Urinary bladder (tissue), 4 donors: Measurements from ENCODE around the gene PIP5K1B. TPM values are rescaled to one million over a fixed set of nuclear protein-coding genes. Genes with fewer than 3 reads are reported as not detected.

Experiments
- DNase-seq: peaks from one replicate; pipeline ENCODE4 v3.0.0-alpha.2; 2015; ENCODE audit errors: extremely low spot score
- H3K27ac ChIP-seq: one replicate; pipeline ENCODE4 v1.5.1; 2013; ENCODE audit warnings: low read depth, mild to moderate bottlenecking, moderate library complexity
- H3K36me3 ChIP-seq: one replicate; pipeline ENCODE4 v1.6.1; 2013; ENCODE audit warnings: mild to moderate bottlenecking, moderate library complexity; ENCODE audit not compliant: insufficient read depth
- H3K4me1 ChIP-seq: one replicate; pipeline ENCODE4 v1.6.1; 2013; ENCODE audit warnings: mild to moderate bottlenecking, moderate library complexity; ENCODE audit not compliant: insufficient read depth
- H3K4me3 ChIP-seq: one replicate; pipeline ENCODE4 v1.5.1; 2013; ENCODE audit warnings: low read depth, low read length
- WGBS: extraction: QIAGEN DNeasy Blood & Tissue Kit; methylation state at CpG from one replicate; pipeline ENCODE4 v1.1.7; 2013; 5-methylcytosine and 5-hydroxymethylcytosine counted together
- polyA plus RNA-seq: library from polyadenylated mRNA; stranded (reverse); fragments of 200-250 nt; gene quantifications from one replicate; pipeline ENCODE4 v1.2.3, GENCODE V29; 2013
- total RNA-seq: library from RNA; depleted of rRNA; stranded (reverse); fragments of >200 nt; gene quantifications from one replicate; pipeline ENCODE4 v1.2.3, GENCODE V29; 2014
- donor health status: healthy with polysubstance abuse.
- donor health status: healthy.

Gene PIP5K1B
- total and polyA plus RNA-seq, 2 donors: 3.1 to 6.4 TPM

GRCh38 chr9:68834931-68835520, 130.0 kb downstream of the PIP5K1B start:
- no peak overlapping the region for H3K27ac ChIP-seq
- WGBS: 66% methylated on average over 2 of the region's 2 CpGs
- no peaks in the 10 kb centered on the region for H3K36me3 ChIP-seq
- no peak overlapping the region for H3K4me3 ChIP-seq
- no peaks in the 10 kb centered on the region for H3K4me1 ChIP-seq
- no peak for DNase-seq

DNA sequence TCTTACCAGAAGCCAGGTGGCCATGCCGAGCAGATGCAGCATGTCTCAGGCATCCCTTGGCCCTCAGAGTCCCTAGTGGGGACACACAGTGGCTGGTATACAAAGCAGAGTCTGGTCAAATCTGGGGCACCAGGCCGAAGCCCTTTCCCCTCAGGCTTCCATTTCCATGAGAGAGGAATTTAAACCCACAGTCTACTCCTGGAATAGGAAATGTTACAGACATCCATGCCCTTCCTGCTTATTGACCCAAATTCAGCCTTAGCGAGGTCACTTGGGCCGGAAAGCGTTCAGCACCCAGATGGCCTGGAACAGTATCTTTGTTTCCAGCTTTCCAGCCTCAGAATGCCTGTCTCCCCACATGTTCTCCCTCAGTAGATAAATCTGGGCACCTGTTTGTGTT, 131.7 kb downstream of the PIP5K1B start:
- no peaks in the 10 kb centered on the region for H3K4me1 ChIP-seq
- no peak overlapping the region for H3K4me3 ChIP-seq
- H3K36me3 ChIP-seq: no peaks in the 10 kb centered on the region
- WGBS: 74% methylated on average over 5 of the region's 5 CpGs
- no peak for DNase-seq
- no peak overlapping the region for H3K27ac ChIP-seq

DNA sequence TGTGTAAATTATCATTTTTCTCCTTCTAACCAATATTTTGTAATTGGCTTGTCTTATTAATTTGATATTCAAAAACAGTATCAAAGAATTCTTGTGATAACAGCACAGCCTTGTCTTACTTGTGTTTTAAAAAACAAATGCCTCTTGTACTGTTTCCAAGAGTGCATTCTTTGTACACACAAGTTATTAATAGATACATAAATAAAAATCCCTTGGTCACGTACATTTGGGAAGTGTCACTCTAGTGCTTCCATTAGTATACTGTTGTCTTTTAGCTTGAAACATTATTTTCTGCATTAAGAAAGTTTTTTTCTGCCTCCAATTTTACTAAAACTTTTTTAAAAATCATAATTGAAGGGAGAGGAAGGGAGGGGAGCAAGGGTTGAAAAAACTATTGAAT, 133.2 kb downstream of the PIP5K1B start:
- Histone ChIP-seq H3K27ac (no peak overlapping the region), H3K4me1 (no peaks in the 10 kb centered on the region), H3K4me3 (no peak overlapping the region), H3K36me3 (no peaks in the 10 kb centered on the region)
- 49% methylated on average over 1 of the region's 1 CpG for WGBS
- DNase-seq: no peak

GRCh38 chr9:68841276-68842052, 136.4 kb downstream of the PIP5K1B start:
- Histone ChIP-seq H3K27ac (no peak overlapping the region), H3K36me3 (no peaks in the 10 kb centered on the region), H3K4me3 (no peak overlapping the region), H3K4me1 (no peaks in the 10 kb centered on the region)
- DNase-seq: no peak
- 64% methylated on average over 6 of the region's 6 CpGs for WGBS

DNA sequence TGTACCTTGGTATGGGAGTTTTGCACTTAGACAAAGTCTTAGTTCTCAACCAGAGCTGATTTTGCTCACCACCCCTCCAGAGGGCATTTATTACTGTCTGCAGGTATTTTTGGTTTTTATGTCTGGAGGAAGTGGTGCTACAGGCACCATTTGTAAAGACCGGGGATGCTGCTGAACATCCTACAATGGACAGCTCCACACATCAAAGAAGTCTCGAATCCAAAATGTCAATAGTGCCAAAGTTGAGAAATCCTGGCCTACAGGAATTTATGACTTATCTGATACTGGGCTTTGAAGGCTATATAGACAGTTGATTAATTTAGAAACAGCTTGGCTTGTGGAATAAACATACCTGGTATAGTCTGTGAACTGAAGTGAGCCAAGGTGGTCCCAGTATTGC, 137.5 kb downstream of the PIP5K1B start:
- WGBS: 85% methylated on average over 2 of the region's 2 CpGs
- Histone ChIP-seq H3K36me3 (no peaks in the 10 kb centered on the region), H3K27ac (no peak overlapping the region), H3K4me3 (no peak overlapping the region), H3K4me1 (no peaks in the 10 kb centered on the region)
- no peak for DNase-seq

- H3K36me3 ChIP-seq: no peaks in the 10 kb centered on the region
- H3K4me1 ChIP-seq: no peaks in the 10 kb centered on the region
- WGBS: 59% methylated on average over 3 of the region's 3 CpGs
- H3K4me3 ChIP-seq: no peak overlapping the region
- no peak for DNase-seq
- no peak overlapping the region for H3K27ac ChIP-seq
Measured at GRCh38 chr9:68843239-68843638, 138.2 kb downstream of the PIP5K1B start.

- no peak for DNase-seq
- WGBS: 86% methylated on average over 3 of the region's 3 CpGs
- no peak overlapping the region for H3K27ac ChIP-seq
- no peaks in the 10 kb centered on the region for H3K36me3 ChIP-seq
- H3K4me1 ChIP-seq: no peaks in the 10 kb centered on the region
- no peak overlapping the region for H3K4me3 ChIP-seq
Measured at GRCh38 chr9:68844157-68844556, 139.1 kb downstream of the PIP5K1B start.

GRCh38 chr9:68844631-68845612, 139.9 kb downstream of the PIP5K1B start:
- H3K27ac ChIP-seq: no peak overlapping the region
- no peak for DNase-seq
- H3K4me1 ChIP-seq: no peaks in the 10 kb centered on the region
- H3K4me3 ChIP-seq: no peak overlapping the region
- WGBS: 70% methylated on average over 13 of the region's 13 CpGs
- H3K36me3 ChIP-seq: no peaks in the 10 kb centered on the region

DNA sequence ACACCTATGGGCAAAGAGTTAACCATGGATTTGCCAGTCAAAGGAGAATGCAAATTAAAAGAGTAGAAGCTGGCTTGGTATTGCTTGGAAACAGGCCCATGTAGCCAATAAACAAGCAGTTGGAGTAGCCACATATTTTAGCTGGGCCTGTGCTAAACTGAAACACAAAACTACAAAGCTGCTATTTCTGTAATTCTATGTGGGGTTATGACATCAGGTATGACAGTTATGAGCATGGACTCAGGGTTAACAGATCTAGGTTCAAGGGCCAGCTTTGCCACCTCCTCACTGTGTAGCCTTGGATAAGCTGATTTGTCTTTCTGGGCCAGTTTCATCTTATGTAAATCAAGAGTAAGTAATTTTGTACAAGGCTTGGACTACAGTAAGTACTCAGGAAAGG, 142.7 kb downstream of the PIP5K1B start:
- DNase-seq: no peak
- Histone ChIP-seq H3K27ac (no peak overlapping the region), H3K4me1 (no peaks in the 10 kb centered on the region), H3K36me3 (no peaks in the 10 kb centered on the region), H3K4me3 (no peak overlapping the region)

DNA sequence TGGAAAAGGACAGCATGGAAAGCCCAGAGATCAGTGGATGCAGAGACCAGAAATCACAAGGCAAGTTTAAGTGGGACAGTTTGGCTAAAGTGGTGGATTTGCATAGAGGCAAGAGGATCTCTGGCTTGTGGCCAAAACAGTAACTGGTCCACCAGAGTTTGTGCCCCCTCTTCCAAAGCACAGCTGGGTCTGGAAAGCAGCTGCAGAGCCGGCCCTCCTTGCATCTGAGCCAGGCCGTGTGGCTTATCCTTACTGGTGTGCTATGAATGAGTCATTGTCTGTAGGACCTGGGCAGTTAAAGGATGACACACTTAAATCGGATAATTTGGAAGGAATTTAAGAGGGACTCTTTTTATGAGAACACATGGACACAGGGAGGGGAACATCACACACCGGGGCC, 146.6 kb downstream of the PIP5K1B start:
- DNase-seq: no peak
- Histone ChIP-seq H3K4me3 (no peak overlapping the region), H3K36me3 (no peaks in the 10 kb centered on the region), H3K27ac (no peak overlapping the region), H3K4me1 (no peaks in the 10 kb centered on the region)
- WGBS: 57% methylated on average over 4 of the region's 4 CpGs

DNA sequence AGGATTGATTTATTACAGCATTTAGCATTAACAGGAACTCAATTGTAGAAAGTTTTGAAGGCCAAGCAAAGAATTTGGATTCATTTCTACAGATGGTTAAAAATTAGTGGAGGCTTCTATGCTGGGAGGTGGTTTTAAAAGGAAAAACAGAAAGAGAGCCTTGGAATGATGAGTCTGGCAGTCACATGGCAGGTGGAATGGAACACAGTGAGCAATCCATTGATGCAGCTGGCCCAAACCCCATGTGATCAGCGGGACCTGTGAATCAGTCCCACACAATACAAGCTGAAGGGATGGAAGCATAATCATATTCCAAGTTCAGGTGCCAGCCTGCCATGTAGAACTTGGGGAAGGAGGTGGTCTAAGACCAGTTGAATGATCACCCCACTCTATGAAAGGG, 147.9 kb downstream of the PIP5K1B start:
- 95% methylated on average over 1 of the region's 1 CpG for WGBS
- no peak overlapping the region for H3K4me3 ChIP-seq

GRCh38 chr9:68859347-68859746, 154.3 kb downstream of the PIP5K1B start:
- Histone ChIP-seq H3K27ac (no peak overlapping the region), H3K4me3 (no peak overlapping the region), H3K36me3 (no peaks in the 10 kb centered on the region), H3K4me1 (no peaks in the 10 kb centered on the region)
- no peak for DNase-seq
- WGBS: 75% methylated on average over 3 of the region's 3 CpGs

More for the DNA sequence above, 147.9 kb downstream of the PIP5K1B start:
- H3K36me3 ChIP-seq: no peaks in the 10 kb centered on the region
- H3K27ac ChIP-seq: no peak overlapping the region
- no peak for DNase-seq
- H3K4me1 ChIP-seq: no peaks in the 10 kb centered on the region

DNA sequence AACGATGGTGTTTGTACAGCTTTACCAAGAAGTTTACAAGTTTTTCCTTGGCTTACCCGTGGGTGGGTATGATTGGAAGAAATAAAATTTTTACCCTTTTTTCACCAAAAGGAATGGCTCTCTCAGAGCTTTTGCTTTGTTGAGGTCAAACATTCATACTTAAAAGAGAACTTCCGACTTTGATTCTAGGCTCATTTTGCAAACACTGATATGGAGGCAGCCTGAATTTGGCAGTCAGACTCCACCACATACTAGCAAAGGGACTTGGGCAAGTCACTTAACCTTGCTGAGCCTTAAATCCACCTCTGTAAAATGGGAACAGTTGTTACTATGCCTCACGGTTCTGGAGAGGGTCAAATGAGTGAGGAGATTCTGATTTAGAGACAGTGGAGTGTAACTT, 155.4 kb downstream of the PIP5K1B start:
- WGBS: 64% methylated on average over 4 of the region's 4 CpGs
- no peaks in the 10 kb centered on the region for H3K36me3 ChIP-seq
- H3K4me1 ChIP-seq: no peaks in the 10 kb centered on the region
- no peak overlapping the region for H3K4me3 ChIP-seq
- DNase-seq: no peak
- no peak overlapping the region for H3K27ac ChIP-seq

DNA sequence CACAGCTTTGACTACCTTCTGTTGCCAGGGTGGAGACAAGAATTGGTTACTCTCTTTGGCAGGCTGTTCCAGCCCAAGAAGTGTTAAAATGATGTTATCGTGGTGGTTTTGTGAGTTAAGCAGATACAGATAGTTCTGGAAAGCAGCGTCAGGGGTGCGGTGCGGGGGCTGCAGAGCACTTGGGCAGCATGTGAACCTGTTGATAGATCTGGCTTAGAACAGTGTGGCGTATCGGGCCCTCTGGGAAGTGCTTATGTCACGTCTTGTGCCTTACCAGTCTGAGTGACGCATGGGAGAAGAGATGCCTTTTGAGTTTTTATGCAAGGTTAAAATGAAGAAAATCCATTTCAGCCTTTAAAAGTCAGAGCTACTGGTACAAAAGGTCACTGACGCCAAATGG, 156.4 kb downstream of the PIP5K1B start:
- no peaks in the 10 kb centered on the region for H3K4me1 ChIP-seq
- H3K4me3 ChIP-seq: no peak overlapping the region
- H3K27ac ChIP-seq: no peak overlapping the region
- no peaks in the 10 kb centered on the region for H3K36me3 ChIP-seq
- no peak for DNase-seq
- 60% methylated on average over 9 of the region's 9 CpGs for WGBS
